ENCODE results near the gene PXYLP1.

The PXYLP1 gene

DNA sequence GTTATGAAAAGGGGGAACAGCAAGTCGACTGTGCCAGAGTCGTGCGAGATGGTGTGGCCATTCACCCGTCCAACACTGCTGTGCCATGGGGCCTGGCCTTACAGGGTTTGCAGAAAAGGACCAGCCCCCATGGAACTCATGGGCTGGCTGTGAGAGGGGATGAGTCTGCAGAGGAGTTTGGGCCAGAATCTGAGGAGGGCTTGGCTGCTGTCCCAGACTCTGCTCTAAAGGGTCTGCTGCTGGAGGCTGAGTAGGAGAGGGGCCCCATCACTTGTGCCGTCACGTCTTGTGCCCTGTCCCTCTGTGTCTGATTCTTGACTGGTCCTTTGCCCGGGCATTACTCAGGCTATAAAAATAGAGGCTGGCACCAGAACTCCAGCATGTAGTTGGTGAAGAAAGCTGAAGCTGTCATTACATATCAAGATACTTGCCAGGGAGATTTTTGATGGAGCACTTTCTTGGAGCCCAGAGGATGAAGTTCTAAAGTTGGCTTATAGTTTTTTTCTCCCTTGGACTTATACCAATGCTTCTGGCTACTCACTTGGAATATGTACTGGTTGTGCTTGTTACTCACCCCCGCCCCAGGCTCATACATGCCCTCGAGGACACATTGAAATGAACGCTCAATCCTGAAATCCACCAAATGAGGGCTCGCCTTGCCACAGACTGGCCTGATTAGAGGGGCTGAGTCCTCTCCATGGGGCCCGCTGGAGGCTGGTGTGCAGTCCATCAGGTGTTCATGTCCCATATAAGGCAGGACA, 10.2 kb downstream of the PXYLP1 start:
- Histone ChIP-seq H3K9me3 (replicated peaks; ENCODE audit: low read length) (no peaks in the 10 kb centered on the region), H3K4me2 (ENCODE audit: low read length) (no peak overlapping the region), H3K4me1 (ENCODE audit: control insufficient read depth, insufficient read depth, low read length) (peaks cover 33% of the 10 kb centered on the region), H3K4me3 (ENCODE audit: low read length) (no peak overlapping the region), H3K36me3 (ENCODE audit: insufficient read depth, low read length) (no peaks in the 10 kb centered on the region), H3K9ac (ENCODE audit: low read depth, low read length) (no peak overlapping the region), H3K27me3 (ENCODE audit: control insufficient read depth, insufficient read depth, low read length) (no peaks in the 10 kb centered on the region)

DNA sequence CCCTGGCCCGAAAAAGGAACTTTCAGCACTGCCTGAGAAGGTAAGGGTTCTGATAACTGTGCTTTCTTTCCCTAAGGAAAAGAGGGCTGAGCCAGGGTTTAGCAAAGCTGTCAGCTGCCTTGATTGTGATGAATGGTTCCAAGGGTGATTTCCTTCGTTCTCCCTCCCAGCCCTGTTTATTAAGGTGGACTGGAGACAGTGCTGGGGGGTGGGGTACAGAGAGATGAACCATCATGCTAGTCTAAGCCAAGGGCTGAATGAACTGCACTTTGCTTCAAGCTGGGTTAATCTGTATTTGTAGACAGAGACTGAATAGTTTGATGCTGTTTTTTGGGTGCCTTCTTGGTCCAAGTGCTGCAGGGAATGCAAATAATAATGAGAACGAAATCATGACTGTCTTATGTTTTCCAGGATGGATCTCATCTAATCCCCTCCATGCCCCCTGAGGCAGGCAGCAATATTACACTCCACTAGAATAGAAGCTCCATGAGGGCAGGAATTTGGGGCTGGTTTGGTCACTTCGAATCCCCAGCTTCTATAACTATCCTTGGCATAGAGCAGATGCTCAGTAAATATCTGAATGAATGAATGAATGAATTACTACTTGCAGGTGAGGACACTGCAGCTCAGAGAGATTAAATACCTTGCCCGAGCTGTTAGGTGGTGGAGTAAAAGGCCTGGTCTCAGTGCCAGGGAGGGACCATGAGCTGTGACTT, 10.9 kb downstream of the PXYLP1 start:
- Histone ChIP-seq H3K4me1 (ENCODE audit: control insufficient read depth, insufficient read depth, low read length) (peaks cover 33% of the 10 kb centered on the region), H3K36me3 (ENCODE audit: insufficient read depth, low read length) (no peaks in the 10 kb centered on the region), H3K4me3 (ENCODE audit: low read length) (no peak overlapping the region)

DNA sequence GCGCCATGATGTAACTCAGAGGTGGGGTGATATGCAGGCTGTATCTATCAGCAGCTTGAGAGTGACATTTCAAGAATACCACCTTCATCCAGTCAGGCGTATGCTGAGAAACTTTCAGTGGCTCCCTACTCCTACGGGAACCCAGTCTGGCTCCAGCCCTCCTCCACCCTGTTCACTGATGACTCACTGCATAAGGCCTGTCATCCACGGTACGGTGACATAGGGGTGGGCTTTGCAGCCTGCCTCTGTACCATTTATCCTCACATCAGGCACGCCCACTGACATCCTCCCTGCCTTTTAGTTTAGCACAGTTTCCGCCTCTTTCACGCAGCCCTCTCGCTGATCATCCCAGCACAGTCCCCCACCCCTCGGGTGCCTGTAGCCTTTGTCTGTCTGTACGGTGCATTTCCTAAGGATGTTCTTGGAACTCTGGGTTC, 11.7 kb downstream of the PXYLP1 start:
- Histone ChIP-seq H3K4me2 (ENCODE audit: low read length) (no peak overlapping the region), H3K9me3 (replicated peaks; ENCODE audit: low read length) (no peaks in the 10 kb centered on the region), H3K36me3 (ENCODE audit: insufficient read depth, low read length) (no peaks in the 10 kb centered on the region), H3K4me1 (ENCODE audit: control insufficient read depth, insufficient read depth, low read length) (peaks cover 33% of the 10 kb centered on the region), H3K9ac (ENCODE audit: low read depth, low read length) (no peak overlapping the region), H3K4me3 (ENCODE audit: low read length) (no peak overlapping the region), H3K27me3 (ENCODE audit: control insufficient read depth, insufficient read depth, low read length) (no peaks in the 10 kb centered on the region)

More for the DNA sequence above, 10.9 kb downstream of the PXYLP1 start:
- no peak overlapping the region for H3K9ac ChIP-seq (ENCODE audit: low read depth, low read length)
- no peaks in the 10 kb centered on the region for H3K9me3 ChIP-seq (replicated peaks; ENCODE audit: low read length)
- no peak overlapping the region for H3K4me2 ChIP-seq (ENCODE audit: low read length)
- H3K27me3 ChIP-seq (ENCODE audit: control insufficient read depth, insufficient read depth, low read length) = no peaks in the 10 kb centered on the region

DNA sequence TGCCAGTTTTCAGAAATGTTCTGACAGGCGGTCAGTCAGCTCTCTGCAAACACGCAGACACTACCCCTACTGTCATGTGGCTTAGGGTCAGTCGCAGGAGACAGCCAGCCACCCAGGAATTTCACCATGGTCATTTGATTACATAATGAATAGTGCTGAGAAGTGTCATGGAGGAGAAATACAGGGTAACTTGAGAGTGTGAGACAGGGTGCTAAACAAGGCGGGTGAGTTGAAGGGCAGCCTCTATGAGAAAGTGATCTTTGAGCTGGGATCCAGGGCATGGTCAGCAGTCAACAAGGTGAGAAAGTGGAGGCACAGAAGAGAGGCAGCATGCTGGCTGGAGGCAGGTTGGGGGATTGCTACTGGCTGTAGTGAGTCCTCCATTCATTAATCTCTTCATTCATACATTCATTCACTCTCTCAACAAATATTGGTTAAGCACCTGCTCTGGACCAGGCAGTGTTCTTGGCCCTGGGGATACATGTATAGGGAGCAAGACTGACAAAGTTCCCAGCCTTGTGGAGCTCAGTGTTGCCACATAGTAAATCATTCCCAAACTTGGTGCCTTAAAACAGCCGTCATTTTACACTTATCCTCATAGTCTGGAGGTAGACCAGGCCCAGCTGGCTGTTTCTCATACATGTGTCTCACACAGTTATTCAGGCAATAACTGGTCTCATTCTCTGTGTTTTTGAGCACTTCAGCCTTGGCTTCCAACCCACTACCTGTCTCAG, 14.8 kb downstream of the PXYLP1 start:
- Histone ChIP-seq H3K9ac (ENCODE audit: low read depth, low read length) (no peak overlapping the region), H3K9me3 (replicated peaks; ENCODE audit: low read length) (no peaks in the 10 kb centered on the region), H3K27me3 (ENCODE audit: control insufficient read depth, insufficient read depth, low read length) (no peaks in the 10 kb centered on the region), H3K4me1 (ENCODE audit: control insufficient read depth, insufficient read depth, low read length) (peaks cover 19% of the 10 kb centered on the region), H3K36me3 (ENCODE audit: insufficient read depth, low read length) (no peaks in the 10 kb centered on the region), H3K4me2 (ENCODE audit: low read length) (no peak overlapping the region), H3K4me3 (ENCODE audit: low read length) (no peak overlapping the region)

DNA sequence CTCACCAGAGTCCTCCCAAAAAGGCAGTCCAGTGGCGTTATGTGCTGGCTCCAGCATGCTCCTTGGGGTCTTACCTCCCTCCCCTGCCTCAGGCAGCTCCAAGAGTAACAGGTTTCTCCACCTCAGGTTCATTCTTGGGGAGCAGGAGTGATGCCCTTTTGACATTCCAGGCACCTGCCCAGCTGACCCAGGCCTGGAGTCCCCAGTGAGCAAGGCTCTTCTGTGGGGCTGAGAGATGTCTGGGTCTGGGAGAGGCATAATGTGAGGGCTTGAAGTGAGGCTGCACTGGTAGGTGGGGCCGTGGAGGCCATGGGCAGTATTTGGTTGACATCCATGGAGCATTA, 15.3 kb downstream of the PXYLP1 start:
- H3K4me1 ChIP-seq (ENCODE audit: control insufficient read depth, insufficient read depth, low read length) = peaks cover 14% of the 10 kb centered on the region
- no peak overlapping the region for H3K9ac ChIP-seq (ENCODE audit: low read depth, low read length)
- no peak overlapping the region for H3K4me3 ChIP-seq (ENCODE audit: low read length)
- H3K4me2 ChIP-seq (ENCODE audit: low read length) = no peak overlapping the region
- no peaks in the 10 kb centered on the region for H3K27me3 ChIP-seq (ENCODE audit: control insufficient read depth, insufficient read depth, low read length)
- no peaks in the 10 kb centered on the region for H3K36me3 ChIP-seq (ENCODE audit: insufficient read depth, low read length)
- H3K9me3 ChIP-seq (replicated peaks; ENCODE audit: low read length) = no peaks in the 10 kb centered on the region

DNA sequence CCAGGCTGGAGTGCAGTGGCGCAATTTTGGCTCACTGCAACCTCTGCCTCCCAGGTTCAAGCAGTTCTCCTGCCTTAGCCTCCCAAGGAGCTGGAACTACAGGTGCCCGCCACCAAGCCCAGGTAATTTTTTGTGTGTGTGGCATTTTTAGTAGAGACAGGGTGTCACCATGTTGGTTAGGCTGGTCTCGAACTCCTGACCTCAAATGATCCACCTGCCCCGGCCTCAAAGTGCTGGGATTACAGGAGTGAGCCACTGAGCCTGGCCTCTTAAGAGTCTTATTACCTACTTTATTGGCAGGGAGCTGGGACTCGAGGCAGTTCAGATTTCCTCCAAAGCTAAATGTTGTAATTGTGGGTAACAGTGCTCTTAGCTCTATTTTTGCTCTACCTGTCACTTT, 16.4 kb downstream of the PXYLP1 start:
- no peaks in the 10 kb centered on the region for H3K36me3 ChIP-seq (ENCODE audit: insufficient read depth, low read length)
- peaks cover 5% of the 10 kb centered on the region for H3K4me1 ChIP-seq (ENCODE audit: control insufficient read depth, insufficient read depth, low read length)
- H3K9ac ChIP-seq (ENCODE audit: low read depth, low read length) = no peak overlapping the region
- no peak overlapping the region for H3K4me2 ChIP-seq (ENCODE audit: low read length)
- H3K27me3 ChIP-seq (ENCODE audit: control insufficient read depth, insufficient read depth, low read length) = no peaks in the 10 kb centered on the region
- no peak overlapping the region for H3K4me3 ChIP-seq (ENCODE audit: low read length)
- H3K9me3 ChIP-seq (replicated peaks; ENCODE audit: low read length) = no peaks in the 10 kb centered on the region

DNA sequence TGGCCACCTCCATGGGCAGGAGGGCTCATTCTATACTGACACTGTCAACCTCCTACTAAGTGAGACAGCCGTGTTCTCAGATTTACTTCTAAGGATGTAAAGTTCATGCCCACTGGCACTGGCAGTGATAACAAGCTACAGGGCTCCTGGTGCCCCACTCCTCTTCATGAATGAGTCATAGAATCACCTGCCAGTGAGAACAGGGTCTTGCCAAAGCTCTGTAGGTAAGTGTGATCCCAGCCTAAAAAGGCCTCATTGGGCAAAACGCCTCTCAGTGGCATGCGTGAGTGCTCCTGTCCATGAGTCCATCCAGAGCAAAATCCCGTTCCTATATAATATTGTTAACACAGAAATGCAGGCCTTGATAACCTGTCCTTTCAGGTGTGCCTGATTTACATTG, 17.4 kb downstream of the PXYLP1 start:
- H3K36me3 ChIP-seq (ENCODE audit: insufficient read depth, low read length) = no peaks in the 10 kb centered on the region
- no peak overlapping the region for H3K9ac ChIP-seq (ENCODE audit: low read depth, low read length)

DNA sequence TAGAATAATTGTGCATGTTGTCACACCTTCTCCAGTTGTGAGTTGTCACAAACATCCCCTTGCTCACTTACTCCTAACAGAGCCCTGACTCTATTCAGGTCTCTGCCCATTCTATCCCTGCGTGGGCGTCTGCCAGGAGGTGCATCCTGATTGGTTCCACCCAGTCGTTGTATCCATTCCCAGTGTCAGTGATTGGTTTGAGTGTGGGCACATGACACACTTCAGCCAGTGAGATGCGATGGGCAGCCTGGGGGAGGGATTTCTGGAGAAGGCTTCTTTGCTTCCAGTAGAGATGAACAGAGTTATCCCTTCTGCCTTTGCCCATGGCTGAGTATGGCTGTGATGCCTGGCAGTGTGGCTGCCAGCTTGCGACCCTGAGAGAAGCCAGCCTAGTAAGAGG, 18.7 kb downstream of the PXYLP1 start:
- no peaks in the 10 kb centered on the region for H3K27me3 ChIP-seq (ENCODE audit: control insufficient read depth, insufficient read depth, low read length)
- H3K4me3 ChIP-seq (ENCODE audit: low read length) = no peak overlapping the region
- peaks cover under 1% of the 10 kb centered on the region for H3K4me1 ChIP-seq (ENCODE audit: control insufficient read depth, insufficient read depth, low read length)
- H3K9ac ChIP-seq (ENCODE audit: low read depth, low read length) = no peak overlapping the region
- H3K4me2 ChIP-seq (ENCODE audit: low read length) = no peak overlapping the region
- no peaks in the 10 kb centered on the region for H3K9me3 ChIP-seq (replicated peaks; ENCODE audit: low read length)
- no peaks in the 10 kb centered on the region for H3K36me3 ChIP-seq (ENCODE audit: insufficient read depth, low read length)

More for the DNA sequence above, 17.4 kb downstream of the PXYLP1 start:
- H3K9me3 ChIP-seq (replicated peaks; ENCODE audit: low read length) = no peaks in the 10 kb centered on the region
- H3K4me3 ChIP-seq (ENCODE audit: low read length) = no peak overlapping the region
- H3K4me1 ChIP-seq (ENCODE audit: control insufficient read depth, insufficient read depth, low read length) = no peaks in the 10 kb centered on the region
- H3K4me2 ChIP-seq (ENCODE audit: low read length) = no peak overlapping the region
- H3K27me3 ChIP-seq (ENCODE audit: control insufficient read depth, insufficient read depth, low read length) = no peaks in the 10 kb centered on the region

DNA sequence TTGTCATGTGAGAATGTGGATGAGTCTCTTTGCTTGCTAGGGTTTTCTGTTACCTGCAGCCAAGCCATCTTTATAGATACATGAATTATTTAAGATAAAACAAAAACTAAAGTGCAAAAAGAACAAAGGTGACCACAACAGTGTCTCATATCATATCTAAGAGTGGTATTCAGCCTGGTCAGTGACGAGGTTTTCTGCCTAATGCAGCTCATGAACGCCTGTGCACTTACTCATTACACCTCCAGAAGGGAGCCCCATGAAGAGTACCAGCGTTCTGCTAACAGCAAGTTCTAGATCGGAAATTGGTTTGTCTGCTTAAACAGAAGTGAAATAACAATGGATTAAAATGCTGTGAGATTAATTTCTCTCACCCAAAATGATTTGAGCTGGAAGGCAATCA, 19.2 kb downstream of the PXYLP1 start:
- Histone ChIP-seq H3K27me3 (ENCODE audit: control insufficient read depth, insufficient read depth, low read length) (no peaks in the 10 kb centered on the region), H3K9me3 (replicated peaks; ENCODE audit: low read length) (no peaks in the 10 kb centered on the region), H3K36me3 (ENCODE audit: insufficient read depth, low read length) (no peaks in the 10 kb centered on the region), H3K4me3 (ENCODE audit: low read length) (no peak overlapping the region), H3K9ac (ENCODE audit: low read depth, low read length) (no peak overlapping the region), H3K4me2 (ENCODE audit: low read length) (no peak overlapping the region), H3K4me1 (ENCODE audit: control insufficient read depth, insufficient read depth, low read length) (peaks cover 5% of the 10 kb centered on the region)

DNA sequence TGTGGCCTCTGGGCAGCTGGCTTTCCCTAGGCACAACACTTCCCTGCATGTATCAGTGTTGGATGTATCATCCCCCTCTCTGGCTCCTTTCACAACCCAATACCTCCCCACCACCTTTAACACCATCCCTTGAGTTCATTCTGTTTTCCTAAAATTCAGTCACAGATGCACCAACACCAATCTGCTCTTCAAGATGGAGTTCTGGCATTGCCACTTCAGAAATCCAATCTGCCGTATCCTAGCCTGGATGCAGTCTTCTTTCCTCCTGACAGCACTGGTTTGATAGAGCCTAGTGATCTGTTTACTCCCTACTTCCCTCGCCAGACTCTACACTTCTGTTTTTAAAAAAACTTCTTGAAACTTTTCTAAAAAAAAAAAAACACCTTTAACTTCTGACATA, 21.7 kb downstream of the PXYLP1 start:
- Histone ChIP-seq H3K4me3 (ENCODE audit: low read length) (no peak overlapping the region), H3K27me3 (ENCODE audit: control insufficient read depth, insufficient read depth, low read length) (no peaks in the 10 kb centered on the region), H3K9me3 (replicated peaks; ENCODE audit: low read length) (no peaks in the 10 kb centered on the region), H3K4me1 (ENCODE audit: control insufficient read depth, insufficient read depth, low read length) (peaks cover 6% of the 10 kb centered on the region), H3K36me3 (ENCODE audit: insufficient read depth, low read length) (no peaks in the 10 kb centered on the region), H3K4me2 (ENCODE audit: low read length) (no peak overlapping the region), H3K9ac (ENCODE audit: low read depth, low read length) (no peak overlapping the region)

DNA sequence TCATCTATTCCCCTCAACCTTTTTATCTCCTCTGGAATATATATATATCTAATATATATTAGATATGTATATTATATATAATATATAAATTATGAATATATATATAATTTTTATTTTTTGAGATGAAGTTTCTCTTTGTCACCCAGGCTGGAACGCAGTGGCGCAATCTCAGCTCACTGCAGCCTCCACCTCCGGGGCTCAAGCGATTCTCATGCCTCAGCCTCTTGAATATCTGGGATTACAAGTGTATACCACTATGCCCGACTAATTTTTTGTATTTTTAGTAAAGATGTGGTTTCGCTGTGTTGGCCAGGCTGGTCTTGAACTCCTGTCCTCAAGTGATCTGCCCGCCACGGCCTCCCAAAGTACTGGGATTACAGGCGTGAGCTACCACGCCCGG, 22.2 kb downstream of the PXYLP1 start:
- no peak overlapping the region for H3K4me2 ChIP-seq (ENCODE audit: low read length)
- H3K9ac ChIP-seq (ENCODE audit: low read depth, low read length) = no peak overlapping the region
- no peaks in the 10 kb centered on the region for H3K36me3 ChIP-seq (ENCODE audit: insufficient read depth, low read length)
- no peaks in the 10 kb centered on the region for H3K9me3 ChIP-seq (replicated peaks; ENCODE audit: low read length)
- no peak overlapping the region for H3K4me3 ChIP-seq (ENCODE audit: low read length)
- H3K4me1 ChIP-seq (ENCODE audit: control insufficient read depth, insufficient read depth, low read length) = peaks cover 6% of the 10 kb centered on the region
- no peaks in the 10 kb centered on the region for H3K27me3 ChIP-seq (ENCODE audit: control insufficient read depth, insufficient read depth, low read length)
